Measurements from ENCODE around the gene TFR2. TPM values are rescaled to one million over a fixed set of nuclear protein-coding genes. Genes with fewer than 3 reads are reported as not detected.

The TFR2 gene
- total RNA-seq, 1 experiment from 2014 or later, result 5.7 TPM

DNA sequence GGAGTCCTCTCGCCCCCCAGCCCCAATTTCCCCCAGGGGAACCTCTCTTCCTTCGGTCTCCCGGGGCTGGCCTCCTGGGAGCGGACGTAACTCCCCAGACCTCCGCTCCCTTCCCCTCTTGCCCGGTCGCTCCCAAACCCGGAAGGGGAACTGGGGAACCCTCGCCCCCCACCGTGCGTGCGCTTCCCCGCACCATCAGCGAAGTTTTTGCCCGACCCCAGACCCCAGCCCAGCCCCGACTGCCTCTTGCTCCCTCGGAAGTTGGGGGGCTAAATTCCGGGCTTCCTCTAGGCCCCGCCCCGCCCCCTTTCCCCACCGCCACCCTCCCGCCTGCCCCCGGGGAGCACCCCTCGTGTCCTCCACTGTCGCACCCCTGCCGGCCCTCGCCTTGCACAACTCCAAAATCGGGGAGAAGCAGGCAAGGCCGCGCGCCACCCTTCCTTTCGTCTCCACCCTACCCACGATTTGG, 32.6 kb upstream of the TFR2 start:
- ChIA-PET POLR2A (interaction anchor here (1.1 to 1.2 kb wide), 2 partner anchors 11 to 87 kb away, joined by 4 to 12 read pairs; partner anchors contain the start of gene FBXO24), CTCF (interaction anchor here (1.1 to 4.1 kb wide), 9 partner anchors 9 to 115 kb away, joined by 3 to 18 read pairs (median 4); partner anchors contain the start of genes GIGYF1, MOSPD3 and POP7)
- ATAC-seq (no peak), DNase-seq (ENCODE audit: low spot score) (no peak)
- H3K9me3 Mint-ChIP-seq, result no peaks in the 10 kb centered on the region
- TF ChIP-seq FOXK1 (CRISPR knock-in tag; IDR thresholded peaks at IDR 0.05) (0 out of 2 replicates have a peak, but pooled peaks have one; percentile 11), OVOL2 (CRISPR knock-in tag; IDR thresholded peaks at IDR 0.05; ENCODE audit: borderline replicate concordance) (no peak)
- H3K4me3 Mint-ChIP-seq, result peak overlapping the region; percentile 88
- peaks cover 4% of the 10 kb centered on the region for H3K4me1 Mint-ChIP-seq
- no peak overlapping the region for H3K27ac Mint-ChIP-seq
- peaks cover 39% of the 10 kb centered on the region for H3K27me3 Mint-ChIP-seq (ENCODE audit: low read depth)
- H3K36me3 Mint-ChIP-seq, result peaks cover 7% of the 10 kb centered on the region

DNA sequence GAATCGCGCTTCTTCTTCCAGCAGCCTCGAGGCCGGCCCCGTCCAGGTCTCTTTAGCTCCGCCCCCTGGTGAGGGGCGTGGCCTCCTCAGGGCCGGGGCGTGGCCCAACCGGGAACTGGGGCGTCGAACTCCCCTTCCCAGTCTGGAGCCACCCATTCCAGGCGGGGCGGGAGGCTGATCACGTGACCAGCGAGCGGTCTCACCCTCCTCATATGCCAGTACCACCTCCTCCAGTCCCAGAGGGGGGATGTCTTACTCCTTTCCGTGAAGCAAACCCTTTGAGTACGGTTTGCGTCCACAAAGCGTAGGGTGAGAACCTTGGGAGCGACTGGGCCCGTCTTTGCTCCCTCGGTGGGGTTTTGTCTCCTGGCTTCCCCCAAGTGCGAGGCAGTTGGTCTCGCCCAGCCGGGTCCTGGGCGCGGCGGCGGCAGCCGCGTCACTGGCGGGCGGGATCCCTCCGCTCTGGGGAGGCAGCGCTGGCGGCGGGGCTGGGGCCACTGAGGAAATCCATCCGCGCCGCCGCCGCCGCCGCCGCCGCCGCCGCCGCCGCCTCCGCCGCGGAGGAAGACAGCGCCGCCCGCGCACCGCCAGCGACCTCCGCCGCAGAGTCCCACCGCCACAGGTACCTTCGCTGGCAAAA, 32.1 kb upstream of the TFR2 start, which contains the start of gene GNB2:
Gene GNB2, plus strand, starts transcription at position 439 of the 640 bp plus-strand sequence. CDS start 2,526 bp downstream, outside the sequence.
- H3K4me3 Mint-ChIP-seq, result peak within 1 kb of the TSS; percentile 88
- ChIA-PET CTCF (interaction anchor here (0.7 to 1.6 kb wide), 10 partner anchors 17 to 126 kb away, joined by 3 to 24 read pairs (median 6); partner anchors contain the start of genes ACTL6B, MOSPD3, POP7 and TFR2), POLR2A (interaction anchor here (0.6 to 1.0 kb wide), 7 partner anchors 10 to 223 kb away, joined by 3 to 5 read pairs (median 3); partner anchors contain the start of genes FBXO24 and MOSPD3)
- no peaks in the 10 kb centered on the region for H3K9me3 Mint-ChIP-seq
- peak; percentile 100 for DNase-seq (ENCODE audit: low spot score)
- peaks cover 5% of the 10 kb centered on the region for H3K36me3 Mint-ChIP-seq
- peaks cover 4% of the 10 kb centered on the region for H3K4me1 Mint-ChIP-seq
- H3K27ac Mint-ChIP-seq, result peak within 1 kb of the TSS; percentile 92
- H3K27me3 Mint-ChIP-seq (ENCODE audit: low read depth), result peaks cover 39% of the 10 kb centered on the region
- peak; percentile 77 for ATAC-seq
- TF ChIP-seq KAT7 (CRISPR knock-in tag; IDR thresholded peaks at IDR 0.05; ENCODE audit: borderline replicate concordance) (0 out of 2 replicates have a peak, but pooled peaks have one; percentile 71), ATF1 (CRISPR knock-in tag; IDR thresholded peaks at IDR 0.05) (no peak), RORB (CRISPR knock-in tag; IDR thresholded peaks at IDR 0.05) (no peak), ZNF423 (CRISPR knock-in tag; IDR thresholded peaks at IDR 0.05) (no peak), CREB1 (CRISPR knock-in tag; IDR thresholded peaks at IDR 0.05) (no peak), NR3C1 (CRISPR knock-in tag; conservative IDR thresholded peaks at IDR 0.05; ENCODE audit: low read depth) (no peak), OVOL2 (CRISPR knock-in tag; IDR thresholded peaks at IDR 0.05; ENCODE audit: borderline replicate concordance) (no peak), TCF7 (CRISPR knock-in tag; IDR thresholded peaks at IDR 0.05; ENCODE audit: low read depth) (no peak), JAZF1 (CRISPR knock-in tag; IDR thresholded peaks at IDR 0.05) (no peak), NR2C2 (CRISPR knock-in tag; IDR thresholded peaks at IDR 0.05) (no peak), GRHL2 (CRISPR knock-in tag; IDR thresholded peaks at IDR 0.05; ENCODE audit: insufficient replicate concordance, severe bottlenecking) (no peak), SMAD3 (CRISPR knock-in tag; IDR thresholded peaks at IDR 0.05; ENCODE audit: borderline replicate concordance) (no peak), ZNF219 (CRISPR knock-in tag; IDR thresholded peaks at IDR 0.05; ENCODE audit: borderline replicate concordance) (no peak), ZNF121 (CRISPR knock-in tag; IDR thresholded peaks at IDR 0.05) (no peak), MXD4 (CRISPR knock-in tag; IDR thresholded peaks at IDR 0.05; ENCODE audit: borderline replicate concordance) (no peak), ZBTB21 (CRISPR knock-in tag; IDR thresholded peaks at IDR 0.05; ENCODE audit: borderline replicate concordance) (no peak), TP53 (CRISPR knock-in tag; IDR thresholded peaks at IDR 0.05) (no peak), NFYB (CRISPR knock-in tag; conservative IDR thresholded peaks at IDR 0.05; ENCODE audit: low read depth) (no peak; the same call in 1 of the 2 replicates), ESRRA (CRISPR knock-in tag; IDR thresholded peaks at IDR 0.05; ENCODE audit: borderline replicate concordance) (no peak)
- TF ChIP-seq, protein P1, sequence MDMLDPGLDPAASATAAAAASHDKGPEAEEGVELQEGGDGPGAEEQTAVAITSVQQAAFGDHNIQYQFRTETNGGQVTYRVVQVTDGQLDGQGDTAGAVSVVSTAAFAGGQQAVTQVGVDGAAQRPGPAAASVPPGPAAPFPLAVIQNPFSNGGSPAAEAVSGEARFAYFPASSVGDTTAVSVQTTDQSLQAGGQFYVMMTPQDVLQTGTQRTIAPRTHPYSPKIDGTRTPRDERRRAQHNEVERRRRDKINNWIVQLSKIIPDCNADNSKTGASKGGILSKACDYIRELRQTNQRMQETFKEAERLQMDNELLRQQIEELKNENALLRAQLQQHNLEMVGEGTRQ (CRISPR knock-in tag; IDR thresholded peaks at IDR 0.05), result peak; percentile 98
- TF ChIP-seq, protein P2, sequence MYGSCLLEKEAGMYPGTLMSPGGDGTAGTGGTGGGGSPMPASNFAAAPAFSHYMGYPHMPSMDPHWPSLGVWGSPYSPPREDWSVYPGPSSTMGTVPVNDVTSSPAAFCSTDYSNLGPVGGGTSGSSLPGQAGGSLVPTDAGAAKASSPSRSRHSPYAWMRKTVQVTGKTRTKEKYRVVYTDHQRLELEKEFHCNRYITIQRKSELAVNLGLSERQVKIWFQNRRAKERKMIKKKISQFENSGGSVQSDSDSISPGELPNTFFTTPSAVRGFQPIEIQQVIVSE (CRISPR knock-in tag; IDR thresholded peaks at IDR 0.05; ENCODE audit: borderline replicate concordance), result no peak
- TF ChIP-seq, protein P3, sequence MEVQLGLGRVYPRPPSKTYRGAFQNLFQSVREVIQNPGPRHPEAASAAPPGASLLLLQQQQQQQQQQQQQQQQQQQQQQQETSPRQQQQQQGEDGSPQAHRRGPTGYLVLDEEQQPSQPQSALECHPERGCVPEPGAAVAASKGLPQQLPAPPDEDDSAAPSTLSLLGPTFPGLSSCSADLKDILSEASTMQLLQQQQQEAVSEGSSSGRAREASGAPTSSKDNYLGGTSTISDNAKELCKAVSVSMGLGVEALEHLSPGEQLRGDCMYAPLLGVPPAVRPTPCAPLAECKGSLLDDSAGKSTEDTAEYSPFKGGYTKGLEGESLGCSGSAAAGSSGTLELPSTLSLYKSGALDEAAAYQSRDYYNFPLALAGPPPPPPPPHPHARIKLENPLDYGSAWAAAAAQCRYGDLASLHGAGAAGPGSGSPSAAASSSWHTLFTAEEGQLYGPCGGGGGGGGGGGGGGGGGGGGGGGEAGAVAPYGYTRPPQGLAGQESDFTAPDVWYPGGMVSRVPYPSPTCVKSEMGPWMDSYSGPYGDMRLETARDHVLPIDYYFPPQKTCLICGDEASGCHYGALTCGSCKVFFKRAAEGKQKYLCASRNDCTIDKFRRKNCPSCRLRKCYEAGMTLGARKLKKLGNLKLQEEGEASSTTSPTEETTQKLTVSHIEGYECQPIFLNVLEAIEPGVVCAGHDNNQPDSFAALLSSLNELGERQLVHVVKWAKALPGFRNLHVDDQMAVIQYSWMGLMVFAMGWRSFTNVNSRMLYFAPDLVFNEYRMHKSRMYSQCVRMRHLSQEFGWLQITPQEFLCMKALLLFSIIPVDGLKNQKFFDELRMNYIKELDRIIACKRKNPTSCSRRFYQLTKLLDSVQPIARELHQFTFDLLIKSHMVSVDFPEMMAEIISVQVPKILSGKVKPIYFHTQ (CRISPR knock-in tag; IDR thresholded peaks at IDR 0.05), result no peak
- TF ChIP-seq, protein P4, sequence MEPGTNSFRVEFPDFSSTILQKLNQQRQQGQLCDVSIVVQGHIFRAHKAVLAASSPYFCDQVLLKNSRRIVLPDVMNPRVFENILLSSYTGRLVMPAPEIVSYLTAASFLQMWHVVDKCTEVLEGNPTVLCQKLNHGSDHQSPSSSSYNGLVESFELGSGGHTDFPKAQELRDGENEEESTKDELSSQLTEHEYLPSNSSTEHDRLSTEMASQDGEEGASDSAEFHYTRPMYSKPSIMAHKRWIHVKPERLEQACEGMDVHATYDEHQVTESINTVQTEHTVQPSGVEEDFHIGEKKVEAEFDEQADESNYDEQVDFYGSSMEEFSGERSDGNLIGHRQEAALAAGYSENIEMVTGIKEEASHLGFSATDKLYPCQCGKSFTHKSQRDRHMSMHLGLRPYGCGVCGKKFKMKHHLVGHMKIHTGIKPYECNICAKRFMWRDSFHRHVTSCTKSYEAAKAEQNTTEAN (CRISPR knock-in tag; IDR thresholded peaks at IDR 0.05), result no peak
- TF ChIP-seq, protein P5, sequence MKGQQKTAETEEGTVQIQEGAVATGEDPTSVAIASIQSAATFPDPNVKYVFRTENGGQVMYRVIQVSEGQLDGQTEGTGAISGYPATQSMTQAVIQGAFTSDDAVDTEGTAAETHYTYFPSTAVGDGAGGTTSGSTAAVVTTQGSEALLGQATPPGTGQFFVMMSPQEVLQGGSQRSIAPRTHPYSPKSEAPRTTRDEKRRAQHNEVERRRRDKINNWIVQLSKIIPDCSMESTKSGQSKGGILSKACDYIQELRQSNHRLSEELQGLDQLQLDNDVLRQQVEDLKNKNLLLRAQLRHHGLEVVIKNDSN (CRISPR knock-in tag; IDR thresholded peaks at IDR 0.05), result peak; percentile 96
- TF ChIP-seq, protein P6, sequence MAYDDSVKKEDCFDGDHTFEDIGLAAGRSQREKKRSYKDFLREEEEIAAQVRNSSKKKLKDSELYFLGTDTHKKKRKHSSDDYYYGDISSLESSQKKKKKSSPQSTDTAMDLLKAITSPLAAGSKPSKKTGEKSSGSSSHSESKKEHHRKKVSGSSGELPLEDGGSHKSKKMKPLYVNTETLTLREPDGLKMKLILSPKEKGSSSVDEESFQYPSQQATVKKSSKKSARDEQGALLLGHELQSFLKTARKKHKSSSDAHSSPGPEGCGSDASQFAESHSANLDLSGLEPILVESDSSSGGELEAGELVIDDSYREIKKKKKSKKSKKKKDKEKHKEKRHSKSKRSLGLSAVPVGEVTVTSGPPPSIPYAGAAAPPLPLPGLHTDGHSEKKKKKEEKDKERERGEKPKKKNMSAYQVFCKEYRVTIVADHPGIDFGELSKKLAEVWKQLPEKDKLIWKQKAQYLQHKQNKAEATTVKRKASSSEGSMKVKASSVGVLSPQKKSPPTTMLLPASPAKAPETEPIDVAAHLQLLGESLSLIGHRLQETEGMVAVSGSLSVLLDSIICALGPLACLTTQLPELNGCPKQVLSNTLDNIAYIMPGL (CRISPR knock-in tag; IDR thresholded peaks at IDR 0.05), result 0 out of 2 replicates have a peak, but pooled peaks have one; percentile 23
